ENCODE measurements around the gene AFF2.

- TF ChIP-seq EZH2 (IDR thresholded peaks at IDR 0.05; ENCODE audit: insufficient read depth, poor library complexity, severe bottlenecking) (no peak), EZH2phosphoT487 (IDR thresholded peaks at IDR 0.05; ENCODE audit: insufficient read depth, low read depth) (no peak)
These were observed 30.1 kb upstream of the AFF2 start for GRCh38 chrX:148470324-148470723.
